Erythroblast (primary cell): ENCODE data around the gene LIG3.
A peak's percentile ranks its signal among the peaks of the same experiment; 100 is the strongest.

ENCODE experiments used
- DNase-seq, 2 experiments: peaks; one replicate each; lab custom pipeline; 2025; lab: John Stamatoyannopoulos, UW
- GATA1 ChIP-seq: IDR thresholded peaks from 2 replicates; pipeline ENCODE4 v1.6.1; 2011; ENCODE audit warnings: low read depth, mild to moderate bottlenecking, control low read depth, low read length, moderate library complexity
- POLR2A ChIP-seq: IDR thresholded peaks from 2 replicates; pipeline ENCODE4 v1.6.1; 2011; ENCODE audit warnings: mild to moderate bottlenecking, low read length

The LIG3 gene

GRCh38 chr17:34989473-34989872 lies 9.2 kb downstream of the LIG3 start:
- no peak for TF ChIP-seq GATA1
- no peak for TF ChIP-seq POLR2A
- DNase-seq: no peak

- DNase-seq: no peak
- TF ChIP-seq GATA1: no peak
- TF ChIP-seq POLR2A: no peak
Observed at GRCh38 chr17:34990921-34991365, 10.6 kb downstream of the LIG3 start.

DNA sequence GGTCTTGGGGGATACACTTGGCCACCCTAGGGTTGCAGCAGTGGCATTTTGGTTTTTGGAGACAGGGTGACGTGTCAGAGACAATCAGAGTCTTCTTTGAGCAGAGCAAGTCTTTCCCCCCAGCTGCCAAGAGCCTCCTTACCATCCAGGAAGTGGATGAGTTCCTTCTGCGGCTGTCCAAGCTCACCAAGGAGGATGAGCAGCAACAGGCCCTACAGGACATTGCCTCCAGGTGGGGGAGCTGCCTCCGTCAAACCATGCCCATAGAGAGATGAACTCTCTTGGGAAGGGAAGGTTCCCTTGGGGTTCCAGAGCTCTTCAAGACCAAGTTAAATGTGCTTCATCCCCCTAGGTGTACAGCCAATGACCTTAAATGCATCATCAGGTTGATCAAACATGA lies 11.3 kb downstream of the LIG3 start:
- TF ChIP-seq GATA1 (no peak), POLR2A (no peak)
- no peak for DNase-seq

DNA sequence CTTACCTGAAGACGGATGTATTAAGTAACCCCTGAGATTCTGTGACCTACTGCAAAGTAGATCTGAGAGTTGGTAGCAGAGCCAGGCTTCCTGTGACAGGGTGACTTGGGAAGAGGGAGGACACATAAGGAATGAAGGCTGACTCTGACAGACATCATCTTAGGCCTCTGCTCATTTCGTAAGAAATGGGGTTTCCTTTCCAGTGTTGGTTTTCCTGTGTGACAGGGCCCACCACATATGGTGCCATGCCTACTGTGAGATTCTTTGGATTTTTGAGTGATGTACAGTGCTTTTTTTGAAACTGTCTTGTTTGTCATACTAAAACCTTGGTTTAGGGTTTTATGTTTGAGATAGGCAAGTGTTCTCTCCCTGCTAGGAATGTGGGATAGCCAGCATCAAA lies 12.7 kb downstream of the LIG3 start:
- DNase-seq: no peak
- TF ChIP-seq POLR2A: no peak
- TF ChIP-seq GATA1: no peak

DNA sequence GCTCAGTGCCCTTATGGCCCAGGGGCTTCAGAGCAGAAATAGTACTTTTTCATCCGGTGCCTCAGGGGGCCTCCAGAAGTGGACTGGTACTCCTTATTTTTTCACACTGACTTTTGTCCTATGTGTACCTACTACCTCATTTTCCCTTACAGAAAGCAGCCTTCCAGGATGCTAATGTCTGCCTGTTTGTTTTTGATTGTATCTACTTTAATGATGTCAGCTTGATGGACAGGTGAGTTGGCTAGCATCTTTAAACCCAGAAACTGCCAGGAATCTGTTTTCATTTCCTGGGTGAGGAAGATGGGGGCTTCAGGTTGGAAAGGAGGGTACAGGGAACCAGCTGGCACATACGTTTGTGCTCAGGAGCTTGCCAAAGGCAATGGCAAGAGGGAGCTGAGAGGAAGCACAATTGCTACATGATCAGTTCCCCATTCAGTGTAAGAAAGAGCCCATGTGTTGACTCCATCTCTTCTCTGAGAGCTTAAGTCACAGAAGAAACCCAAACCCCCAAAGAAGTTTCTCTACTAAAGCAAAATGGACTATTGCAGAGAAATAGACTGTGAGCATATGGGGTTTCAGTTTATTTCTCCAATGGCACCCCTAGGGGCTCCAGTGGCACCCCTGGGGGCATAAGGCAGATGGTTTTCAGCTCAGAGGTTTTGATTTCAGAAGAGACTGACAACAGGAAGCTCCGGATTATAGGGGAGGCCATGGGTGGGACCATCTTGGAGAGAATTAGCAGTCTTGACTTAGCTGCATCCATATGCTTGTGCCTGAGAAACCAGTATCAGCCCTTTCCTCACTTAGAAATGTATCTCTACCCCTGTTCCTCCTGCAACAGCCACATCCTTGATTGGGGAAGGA lies 16.3 kb downstream of the LIG3 start:
- no peak for DNase-seq
- TF ChIP-seq GATA1 (no peak), POLR2A (no peak)

- no peak for DNase-seq
- TF ChIP-seq POLR2A: no peak
- no peak for TF ChIP-seq GATA1
Observed at GRCh38 chr17:34997355-34997862, 17.1 kb downstream of the LIG3 start.

- TF ChIP-seq GATA1 (no peak), POLR2A (no peak)
- DNase-seq: peak; percentile 79 to 88
Observed at GRCh38 chr17:34998205-34998604, 17.9 kb downstream of the LIG3 start.

DNA sequence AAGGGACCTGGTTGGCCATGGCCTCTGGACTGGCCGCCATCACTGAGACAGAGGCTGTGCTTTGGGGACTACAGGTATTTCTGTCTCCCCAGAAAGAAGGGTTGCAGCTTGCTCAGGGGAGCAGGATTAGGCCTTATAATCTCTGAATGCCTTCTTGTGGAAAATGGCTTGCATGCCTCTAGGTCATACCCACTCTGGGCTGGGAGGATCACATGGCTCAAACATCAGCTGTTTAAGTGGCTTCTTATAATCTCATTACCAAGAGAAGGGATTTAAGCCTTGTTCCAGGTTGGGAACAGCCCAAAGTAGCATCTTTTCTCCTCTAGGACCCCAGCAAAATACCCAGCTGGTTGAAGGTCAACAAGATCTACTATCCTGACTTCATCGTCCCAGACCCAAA lies 19.1 kb downstream of the LIG3 start:
- TF ChIP-seq POLR2A (no peak), GATA1 (no peak)
- no peak for DNase-seq

GRCh38 chr17:35000965-35001364 lies 20.7 kb downstream of the LIG3 start:
- peak; percentile 17 to 29 for DNase-seq

- peak; percentile 13 to 19 for DNase-seq
- no peak for TF ChIP-seq POLR2A
- TF ChIP-seq GATA1: no peak
Observed at GRCh38 chr17:35001549-35001948, 21.2 kb downstream of the LIG3 start.

- DNase-seq: no peak
- TF ChIP-seq GATA1 (no peak), POLR2A (no peak)
Observed at GRCh38 chr17:35002876-35003551, 22.7 kb downstream of the LIG3 start.

- DNase-seq: no peak
- no peak for TF ChIP-seq POLR2A
- TF ChIP-seq GATA1: no peak
Observed at GRCh38 chr17:35003778-35004177, 23.5 kb downstream of the LIG3 start.

- no peak for DNase-seq
- TF ChIP-seq POLR2A (no peak), GATA1 (no peak)
Observed at GRCh38 chr17:35006345-35006744, 26.0 kb downstream of the LIG3 start.

DNA sequence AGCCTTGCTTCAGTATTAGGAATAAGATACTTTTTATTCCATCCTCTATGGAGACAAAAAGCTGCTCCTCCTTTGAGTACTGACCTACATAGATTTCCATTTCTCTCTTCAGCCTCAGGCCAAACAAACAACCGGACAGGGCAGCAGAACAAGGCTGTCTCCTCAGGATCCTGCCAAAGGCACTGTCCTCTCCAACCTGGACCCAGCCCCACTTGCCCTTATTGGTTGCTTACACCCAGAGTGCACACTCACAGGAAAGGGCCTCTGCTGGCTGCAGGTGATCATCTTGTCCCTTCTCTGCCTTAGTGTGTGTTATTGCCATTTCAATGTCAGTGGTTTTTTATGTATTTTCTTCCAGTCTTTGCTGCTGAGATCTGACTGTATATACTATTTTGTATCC lies 26.6 kb downstream of the LIG3 start:
- TF ChIP-seq GATA1 (no peak), POLR2A (no peak)
- no peak for DNase-seq

GRCh38 chr17:35010093-35010492 lies 29.8 kb downstream of the LIG3 start:
- DNase-seq: no peak
- no peak for TF ChIP-seq GATA1
- no peak for TF ChIP-seq POLR2A

DNA sequence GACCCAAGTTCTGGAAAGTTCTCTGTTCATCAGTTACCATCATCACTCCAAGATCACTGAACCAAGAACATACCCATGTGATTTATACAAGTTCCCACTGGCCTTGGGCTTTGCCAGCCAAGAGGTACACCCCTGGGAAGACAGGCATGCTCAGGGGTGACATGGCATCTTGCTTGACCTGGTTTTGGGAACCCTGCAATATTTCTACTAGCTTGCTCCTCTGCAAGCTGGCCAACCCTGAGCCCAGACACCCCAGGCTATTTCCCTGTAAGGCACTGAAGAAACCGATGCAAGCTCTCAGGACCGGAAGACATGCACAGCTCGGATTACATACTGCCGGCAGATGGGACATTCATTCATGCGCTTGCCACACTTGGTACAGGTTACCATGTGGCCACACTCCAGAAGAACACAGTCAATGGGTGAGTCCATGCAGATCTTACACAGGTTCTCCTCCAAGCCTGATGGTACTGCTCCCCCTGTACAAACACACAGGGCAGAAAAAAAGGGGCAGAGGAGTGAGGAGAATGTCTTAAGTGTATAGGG lies 31.4 kb downstream of the LIG3 start:
- DNase-seq: no peak
- TF ChIP-seq POLR2A (no peak), GATA1 (no peak)
